Keratinocyte (primary cell): Measurements from ENCODE around the gene GJA3. TPM values are rescaled to one million over a fixed set of nuclear protein-coding genes. Genes with fewer than 3 reads are reported as not detected.

ENCODE experiments used
- DNase-seq: peaks from one replicate; pipeline ENCODE4 v3.0.0-alpha.2; 2011; ENCODE audit warnings: low read depth, missing footprints, low spot score
- FAIRE-seq: peaks from 2 replicates; lab custom pipeline; 2011; peaks lifted over from hg19 to GRCh38; lab: Jason Lieb, UNC
- H2AFZ ChIP-seq: 2 replicates; pipeline ENCODE4 v1.6.0; 2012; ENCODE audit warnings: low read length, control low read depth, inconsistent platforms; ENCODE audit not compliant: control insufficient read depth
- H3K27ac ChIP-seq: 2 replicates; pipeline ENCODE4 v1.5.1; 2011; ENCODE audit warnings: low read length; ENCODE audit not compliant: control insufficient read depth, insufficient read depth
- H3K27me3 ChIP-seq: 3 replicates; pipeline ENCODE4 v1.6.0; 2011; ENCODE audit warnings: low read length; ENCODE audit not compliant: control insufficient read depth, insufficient read depth; ENCODE audit errors: extremely low read depth
- H3K36me3 ChIP-seq, 2 experiments: 2 replicates in 1 of 2; 3 replicates in 1 of 2; pipeline ENCODE4 v1.5.1; 2011; ENCODE audit warnings: low read length in 2 of 2, mild to moderate bottlenecking in 1 of 2; ENCODE audit not compliant: control insufficient read depth in 2 of 2, insufficient read depth in 2 of 2; ENCODE audit errors: extremely low read depth in 1 of 2
- H3K4me1 ChIP-seq: 3 replicates; pipeline ENCODE4 v1.5.1; 2011; ENCODE audit warnings: low read length; ENCODE audit not compliant: control insufficient read depth, insufficient read depth; ENCODE audit errors: extremely low read depth
- H3K4me2 ChIP-seq: 3 replicates; pipeline ENCODE4 v1.6.0; 2011; ENCODE audit warnings: low read depth, low read length; ENCODE audit not compliant: control insufficient read depth, insufficient read depth; ENCODE audit errors: extremely low read depth
- H3K4me3 ChIP-seq, 3 experiments: fragments of 200-600 bp in 1 of 3; sonication (generic) in 1 of 3; 2 replicates in 2 of 3; 3 replicates in 1 of 3; pipeline ENCODE4 v1.5.1; 2011 to 2016; ENCODE audit warnings: low read length in 3 of 3, mild to moderate bottlenecking in 3 of 3, control low read depth in 2 of 3, inconsistent platforms in 1 of 3, low read depth in 1 of 3, mixed read lengths in 1 of 3, mixed run types in 1 of 3, moderate library complexity in 1 of 3; ENCODE audit not compliant: control insufficient read depth in 2 of 3, insufficient read depth in 2 of 3; ENCODE audit errors: extremely low read depth in 1 of 3
- H3K79me2 ChIP-seq: 2 replicates; pipeline ENCODE4 v1.6.0; 2012; ENCODE audit warnings: low read length; ENCODE audit not compliant: control insufficient read depth, insufficient read depth
- H3K9ac ChIP-seq: 3 replicates; pipeline ENCODE4 v1.6.0; 2011; ENCODE audit warnings: low read length; ENCODE audit not compliant: control insufficient read depth, insufficient read depth; ENCODE audit errors: extremely low read depth
- H3K9me1 ChIP-seq: 3 replicates; pipeline ENCODE4 v1.6.0; 2011; ENCODE audit warnings: low read length; ENCODE audit not compliant: control insufficient read depth, insufficient read depth; ENCODE audit errors: extremely low read depth
- H3K9me3 ChIP-seq: 2 replicates; pipeline ENCODE4 v1.5.1; 2012; ENCODE audit warnings: low read depth, low read length; ENCODE audit not compliant: control insufficient read depth
- H4K20me1 ChIP-seq: 3 replicates; pipeline ENCODE4 v1.6.0; 2011; ENCODE audit warnings: low read length; ENCODE audit not compliant: control insufficient read depth, insufficient read depth; ENCODE audit errors: extremely low read depth
- EZH2 ChIP-seq: IDR thresholded peaks from one replicate; pipeline ENCODE4 v1.6.1; 2012; ENCODE audit warnings: inconsistent platforms, mild to moderate bottlenecking, low read length, moderate library complexity
- dilution Hi-C: fragments of 300-500 bp; cut with MboI; formaldehyde crosslinking; loops from one replicate; pipeline ENCODE4 v1.7.0; 2020; ENCODE audit warnings: low sequenced_read_pairs; ENCODE audit not compliant: extremely low pct_ligation_motif_present
- polyA plus RNA-seq, 5 experiments: library from polyadenylated mRNA; depleted of rRNA in 3 of 5; stranded (reverse) in 3 of 5; stranded (forward) in 1 of 5; unstranded in 1 of 5; fragments of >200 nt; gene quantifications; 1 replicate in 1 of 5; 2 replicates in 3 of 5; 3 replicates in 1 of 5; pipeline versions ENCODE4 v1.2.1 to v1.2.3, GENCODE V29; 2011 to 2012; ENCODE audit warnings: missing spikeins in 2 of 5, low read depth in 1 of 5, low replicate concordance in 1 of 5
- TF ChIP-seq, protein P1 (sequence below), 3 experiments: IDR thresholded peaks in 1 of 3; conservative IDR thresholded peaks in 1 of 3; optimal IDR thresholded peaks in 1 of 3; 2 replicates in 2 of 3; 3 replicates in 1 of 3; pipeline versions ENCODE3 to v1.5.1; 2011; ENCODE audit warnings: low read length in 3 of 3, mild to moderate bottlenecking in 3 of 3, moderate library complexity in 2 of 3, control low read depth in 1 of 3, inconsistent platforms in 1 of 3; ENCODE audit not compliant: insufficient read depth in 2 of 3; ENCODE audit errors: extremely low read depth in 1 of 3

GJA3 gene
- polyA plus RNA-seq, 1 donor (not counting 4 experiments of a cell fraction or from before 2014, with no cell fraction given), result 0.09 TPM

DNA sequence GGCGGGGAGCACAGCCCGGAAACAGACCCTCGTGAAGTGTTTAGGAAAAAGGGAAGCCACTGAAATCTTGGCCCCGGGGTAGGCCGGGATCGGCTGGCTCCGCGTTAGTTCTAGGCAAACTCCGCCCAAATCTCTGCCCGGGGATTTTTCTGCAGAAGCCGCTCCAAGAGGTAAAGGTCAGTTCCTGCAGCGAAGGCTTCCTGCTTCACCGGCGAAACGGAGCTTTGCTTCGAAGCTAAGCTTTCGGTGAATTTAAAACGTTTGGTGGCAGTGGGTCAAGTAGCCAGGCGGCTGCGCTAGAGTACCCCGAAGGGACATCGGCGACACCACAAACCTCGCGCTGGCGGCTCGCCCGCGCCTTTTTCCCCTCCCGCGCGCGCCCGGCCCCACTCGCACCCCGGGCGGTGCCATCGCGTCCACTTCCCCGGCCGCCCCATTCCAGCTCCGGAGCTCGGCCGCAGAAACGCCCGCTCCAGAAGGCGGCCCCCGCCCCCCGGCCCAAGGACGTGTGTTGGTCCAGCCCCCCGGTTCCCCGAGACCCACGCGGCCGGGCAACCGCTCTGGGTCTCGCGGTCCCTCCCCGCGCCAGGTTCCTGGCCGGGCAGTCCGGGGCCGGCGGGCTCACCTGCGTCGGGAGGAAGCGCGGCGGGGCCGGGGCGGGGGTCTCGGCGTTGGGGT is 31.4 kb upstream of the GJA3 start:
- Histone ChIP-seq H3K27me3 (no peaks in the 10 kb centered on the region), H3K27ac (peak overlapping the region; percentile 76), H3K4me3 (peak overlapping the region; percentile 46 to 92 (median 76)), H2AFZ (peak overlapping the region; percentile 78), H3K36me3 (peaks cover 15 to 21% of the 10 kb centered on the region in 2 experiments), H3K9ac (peak overlapping the region; percentile 84), H3K4me2 (peak overlapping the region; percentile 92), H3K79me2 (peaks cover 18% of the 10 kb centered on the region), H3K9me3 (no peaks in the 10 kb centered on the region), H3K4me1 (peaks cover 59% of the 10 kb centered on the region), H3K9me1 (no peaks in the 10 kb centered on the region), H4K20me1 (no peaks in the 10 kb centered on the region)
- DNase-seq (no peak), FAIRE-seq (no peak)
- dilution Hi-C loops, result loop anchor here (25.0 kb wide), 2 partner anchors 195 to 295 kb away; no protein-coding TSS in a partner anchor
- TF ChIP-seq, protein P1, sequence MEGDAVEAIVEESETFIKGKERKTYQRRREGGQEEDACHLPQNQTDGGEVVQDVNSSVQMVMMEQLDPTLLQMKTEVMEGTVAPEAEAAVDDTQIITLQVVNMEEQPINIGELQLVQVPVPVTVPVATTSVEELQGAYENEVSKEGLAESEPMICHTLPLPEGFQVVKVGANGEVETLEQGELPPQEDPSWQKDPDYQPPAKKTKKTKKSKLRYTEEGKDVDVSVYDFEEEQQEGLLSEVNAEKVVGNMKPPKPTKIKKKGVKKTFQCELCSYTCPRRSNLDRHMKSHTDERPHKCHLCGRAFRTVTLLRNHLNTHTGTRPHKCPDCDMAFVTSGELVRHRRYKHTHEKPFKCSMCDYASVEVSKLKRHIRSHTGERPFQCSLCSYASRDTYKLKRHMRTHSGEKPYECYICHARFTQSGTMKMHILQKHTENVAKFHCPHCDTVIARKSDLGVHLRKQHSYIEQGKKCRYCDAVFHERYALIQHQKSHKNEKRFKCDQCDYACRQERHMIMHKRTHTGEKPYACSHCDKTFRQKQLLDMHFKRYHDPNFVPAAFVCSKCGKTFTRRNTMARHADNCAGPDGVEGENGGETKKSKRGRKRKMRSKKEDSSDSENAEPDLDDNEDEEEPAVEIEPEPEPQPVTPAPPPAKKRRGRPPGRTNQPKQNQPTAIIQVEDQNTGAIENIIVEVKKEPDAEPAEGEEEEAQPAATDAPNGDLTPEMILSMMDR (optimal IDR thresholded peaks at IDR 0.05 in 1 of 3, IDR thresholded peaks at IDR 0.05 in 1 of 3, conservative IDR thresholded peaks at IDR 0.05 in 1 of 3; ENCODE audit: extremely low read depth in 1 of 3, insufficient read depth in 2 of 3, low read length in 3 of 3), result no peak
- no peak for TF ChIP-seq EZH2

DNA sequence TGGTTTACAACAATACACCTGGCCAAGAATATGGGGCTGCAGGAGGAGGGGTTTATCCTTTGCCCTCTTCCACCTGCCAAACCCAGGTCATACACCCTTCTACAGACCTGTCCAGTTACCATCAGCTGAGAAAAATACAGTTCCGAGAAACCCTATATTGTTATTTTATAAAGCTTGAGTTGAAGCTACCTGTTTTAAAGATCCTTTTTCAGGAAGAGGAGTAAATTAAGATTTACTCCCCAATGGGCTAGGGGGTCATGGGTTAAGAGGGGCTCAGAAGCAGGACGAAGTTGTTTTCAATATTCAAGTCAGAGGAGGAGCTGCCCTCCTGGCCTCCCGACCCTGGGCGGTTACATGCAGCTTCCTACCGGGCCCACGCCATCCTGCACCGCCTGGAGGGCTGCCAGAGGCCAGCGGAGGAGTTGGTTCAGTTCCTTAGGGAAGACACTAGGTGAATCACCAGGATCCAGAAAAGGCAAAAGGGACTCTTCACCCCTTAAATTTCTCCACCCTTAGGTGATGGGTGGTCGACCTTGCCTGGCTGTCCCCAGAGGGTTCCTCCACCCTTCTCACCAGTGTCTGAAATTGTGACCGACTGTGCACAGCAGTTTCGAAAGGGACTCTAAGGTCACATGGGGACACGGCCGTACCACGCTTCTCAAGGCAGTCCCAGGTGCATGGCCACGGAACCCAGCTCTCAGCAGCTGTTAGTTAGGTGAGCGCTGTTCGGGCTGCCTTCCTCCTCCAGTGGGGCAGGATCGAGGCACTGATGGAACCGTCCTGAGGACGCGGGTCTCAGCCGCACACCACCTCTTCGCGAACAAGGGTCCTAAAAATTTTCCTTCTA is 30.7 kb upstream of the GJA3 start:
- Histone ChIP-seq H3K36me3 (peaks cover 17 to 24% of the 10 kb centered on the region in 2 experiments), H3K4me2 (peak overlapping the region; percentile 92), H3K79me2 (peaks cover 18% of the 10 kb centered on the region), H3K4me3 (peak overlapping the region; percentile 46 to 92 (median 76)), H3K9ac (peak overlapping the region; percentile 84), H3K9me1 (no peaks in the 10 kb centered on the region), H3K4me1 (peaks cover 56% of the 10 kb centered on the region), H3K27me3 (no peaks in the 10 kb centered on the region), H2AFZ (peak overlapping the region; percentile 78), H3K9me3 (no peaks in the 10 kb centered on the region), H3K27ac (peak overlapping the region; percentile 76), H4K20me1 (no peaks in the 10 kb centered on the region)
- TF ChIP-seq, protein P1 (optimal IDR thresholded peaks at IDR 0.05 in 1 of 3, IDR thresholded peaks at IDR 0.05 in 1 of 3, conservative IDR thresholded peaks at IDR 0.05 in 1 of 3; ENCODE audit: extremely low read depth in 1 of 3, insufficient read depth in 2 of 3, low read length in 3 of 3), result no peak
- TF ChIP-seq EZH2, result no peak
- FAIRE-seq, result no peak
- dilution Hi-C loops, result loop anchor here (25.0 kb wide), 2 partner anchors 196 to 296 kb away; no protein-coding TSS in a partner anchor
- no peak for DNase-seq
